ENCODE data around the gene MIA2. TPM values are rescaled to one million over a fixed set of nuclear protein-coding genes. Genes with fewer than 3 reads are reported as not detected.
A peak's percentile ranks its signal among the peaks of the same experiment; 100 is the strongest.

MIA2 gene
- total and polyA plus RNA-seq, 4 donors: 24.9 to 32.2 (median 28.3) TPM

DNA sequence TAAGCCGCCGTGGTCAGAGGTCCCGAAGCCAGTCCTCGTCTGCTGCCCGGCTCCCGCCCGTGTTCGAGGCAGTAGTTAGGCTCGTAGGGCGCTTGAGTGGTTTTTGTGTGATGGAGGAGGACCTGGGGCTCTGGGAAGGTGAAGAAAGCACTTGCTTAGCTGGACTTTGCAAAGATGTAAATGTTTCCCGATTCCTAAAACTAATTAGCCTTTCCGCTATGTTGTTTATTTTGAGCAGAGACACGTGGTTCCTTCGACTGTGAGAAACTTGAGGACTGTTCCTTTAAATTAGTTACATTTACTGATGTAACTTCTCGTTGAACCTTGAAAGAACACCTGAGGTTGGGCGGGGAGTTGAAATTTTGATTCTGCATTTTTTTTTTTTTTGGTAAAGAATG is 33.9 kb downstream of the MIA2 start:
- Histone ChIP-seq H3K9ac (ENCODE audit: insufficient read depth in 1 of 2, low read length in 2 of 2) (peak overlapping the region; percentile 78 to 93), H3K4me1 (ENCODE audit: control insufficient read depth in 5 of 5, insufficient read depth in 5 of 5, low read length in 5 of 5) (peaks cover 0 to 26% (median 7%) of the 10 kb centered on the region in 5 donors), H3K4me3 (peak overlapping the region; percentile 97), H3K9me3 (ENCODE audit: control insufficient read depth in 4 of 4, insufficient read depth in 3 of 4, low read length in 3 of 4) (no peaks in the 10 kb centered on the region), H3K27me3 (ENCODE audit: control insufficient read depth in 3 of 3, insufficient read depth in 3 of 3, low read length in 2 of 3) (no peaks in the 10 kb centered on the region), H3K36me3 (ENCODE audit: control insufficient read depth in 4 of 4, insufficient read depth in 4 of 4, low read length in 4 of 4) (peaks cover 0 to 1% (median 0%) of the 10 kb centered on the region in 4 donors), H3K27ac (ENCODE audit: low read depth in 1 of 2, low read length in 1 of 2) (peak overlapping the region; percentile 96 to 100)
- TF ChIP-seq, protein P1, sequence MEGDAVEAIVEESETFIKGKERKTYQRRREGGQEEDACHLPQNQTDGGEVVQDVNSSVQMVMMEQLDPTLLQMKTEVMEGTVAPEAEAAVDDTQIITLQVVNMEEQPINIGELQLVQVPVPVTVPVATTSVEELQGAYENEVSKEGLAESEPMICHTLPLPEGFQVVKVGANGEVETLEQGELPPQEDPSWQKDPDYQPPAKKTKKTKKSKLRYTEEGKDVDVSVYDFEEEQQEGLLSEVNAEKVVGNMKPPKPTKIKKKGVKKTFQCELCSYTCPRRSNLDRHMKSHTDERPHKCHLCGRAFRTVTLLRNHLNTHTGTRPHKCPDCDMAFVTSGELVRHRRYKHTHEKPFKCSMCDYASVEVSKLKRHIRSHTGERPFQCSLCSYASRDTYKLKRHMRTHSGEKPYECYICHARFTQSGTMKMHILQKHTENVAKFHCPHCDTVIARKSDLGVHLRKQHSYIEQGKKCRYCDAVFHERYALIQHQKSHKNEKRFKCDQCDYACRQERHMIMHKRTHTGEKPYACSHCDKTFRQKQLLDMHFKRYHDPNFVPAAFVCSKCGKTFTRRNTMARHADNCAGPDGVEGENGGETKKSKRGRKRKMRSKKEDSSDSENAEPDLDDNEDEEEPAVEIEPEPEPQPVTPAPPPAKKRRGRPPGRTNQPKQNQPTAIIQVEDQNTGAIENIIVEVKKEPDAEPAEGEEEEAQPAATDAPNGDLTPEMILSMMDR (IDR thresholded peaks at IDR 0.05; ENCODE audit: control extremely low read depth, extremely low read depth): no peak
- WGBS, 2 donors: 0 to 1% methylated on average over 16 of the region's 16 CpGs
- DNase-seq: no peak
- no peak for ATAC-seq (ENCODE audit: insufficient read depth, low FRiP score)

DNA sequence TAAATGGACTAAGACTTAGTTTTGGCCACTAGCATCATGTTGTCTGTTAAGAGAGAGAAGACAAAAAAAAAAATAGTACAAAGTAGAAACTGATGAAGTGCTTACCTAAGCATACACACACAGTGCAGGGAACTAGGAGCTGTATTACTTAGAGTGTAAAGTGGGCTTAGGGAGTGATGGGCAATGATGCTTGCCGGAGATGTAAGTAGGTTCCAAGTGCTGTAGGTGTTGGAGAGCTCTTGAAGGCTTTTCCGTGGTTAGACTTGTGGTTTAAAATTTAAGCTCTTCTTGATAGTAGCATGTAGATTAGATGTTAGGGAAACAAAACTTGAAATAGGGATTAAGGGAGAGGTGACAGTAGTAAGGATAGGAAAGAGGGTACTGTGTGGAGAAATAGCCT is 34.7 kb downstream of the MIA2 start:
- ATAC-seq (ENCODE audit: insufficient read depth, low FRiP score): no peak
- no peak overlapping the region for H3K27ac ChIP-seq (ENCODE audit: low read depth in 1 of 2, low read length in 1 of 2)
- peaks cover 0 to 1% (median 0%) of the 10 kb centered on the region in 4 donors for H3K36me3 ChIP-seq (ENCODE audit: control insufficient read depth in 4 of 4, insufficient read depth in 4 of 4, low read length in 4 of 4)
- peaks cover 0 to 2% (median 0%) of the 10 kb centered on the region in 4 donors for H3K9me3 ChIP-seq (ENCODE audit: control insufficient read depth in 4 of 4, insufficient read depth in 3 of 4, low read length in 3 of 4)
- peaks cover 0 to 26% (median 7%) of the 10 kb centered on the region in 5 donors for H3K4me1 ChIP-seq (ENCODE audit: control insufficient read depth in 5 of 5, insufficient read depth in 5 of 5, low read length in 5 of 5)
- H3K27me3 ChIP-seq (ENCODE audit: control insufficient read depth in 3 of 3, insufficient read depth in 3 of 3, low read length in 2 of 3): no peaks in the 10 kb centered on the region
- no peak overlapping the region for H3K4me3 ChIP-seq
- TF ChIP-seq, protein P1 (IDR thresholded peaks at IDR 0.05; ENCODE audit: control extremely low read depth, extremely low read depth): no peak
- peak in 2 of 3 donors; percentile 26 to 43 for DNase-seq
- peak overlapping the region in 1 of 2 donors; percentile 51 for H3K9ac ChIP-seq (ENCODE audit: insufficient read depth in 1 of 2, low read length in 2 of 2)
- WGBS, 2 donors: 4 to 15% methylated on average over 2 of the region's 2 CpGs

DNA sequence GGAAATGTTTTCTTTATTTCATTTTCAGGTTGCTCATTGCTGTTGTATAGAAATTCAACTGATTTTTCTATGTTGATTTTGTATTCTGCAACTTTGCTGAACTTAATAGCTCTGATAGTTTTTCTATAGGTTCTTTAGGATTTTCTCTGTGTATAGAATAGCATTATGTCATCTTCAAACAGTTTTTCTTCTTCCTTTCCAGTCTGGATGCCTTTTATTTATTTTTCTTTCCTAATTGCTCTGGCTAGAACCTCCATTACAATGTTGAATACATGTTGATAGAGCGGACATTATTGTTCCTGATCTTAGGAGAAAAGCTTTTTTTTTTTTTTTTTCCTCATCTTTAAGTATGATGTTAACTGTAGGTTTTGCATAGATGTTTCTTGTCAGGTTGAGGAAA is 39.2 kb downstream of the MIA2 start:
- no peak overlapping the region for H3K4me3 ChIP-seq
- H3K27ac ChIP-seq (ENCODE audit: low read depth in 1 of 2, low read length in 1 of 2): no peak overlapping the region
- TF ChIP-seq, protein P1 (IDR thresholded peaks at IDR 0.05; ENCODE audit: control extremely low read depth, extremely low read depth): no peak
- 97 to 100% methylated on average over 1 of the region's 1 CpG for WGBS, 2 donors
- no peak overlapping the region for H3K9ac ChIP-seq (ENCODE audit: insufficient read depth in 1 of 2, low read length in 2 of 2)
- peaks cover 0 to 2% (median 0%) of the 10 kb centered on the region in 4 donors for H3K9me3 ChIP-seq (ENCODE audit: control insufficient read depth in 4 of 4, insufficient read depth in 3 of 4, low read length in 3 of 4)
- no peak for DNase-seq
- H3K36me3 ChIP-seq (ENCODE audit: control insufficient read depth in 4 of 4, insufficient read depth in 4 of 4, low read length in 4 of 4): peaks cover 0 to 1% (median 0%) of the 10 kb centered on the region in 4 donors
- no peak for ATAC-seq (ENCODE audit: insufficient read depth, low FRiP score)
- no peaks in the 10 kb centered on the region for H3K27me3 ChIP-seq (ENCODE audit: control insufficient read depth in 3 of 3, insufficient read depth in 3 of 3, low read length in 2 of 3)
- peaks cover 0 to 9% (median 5%) of the 10 kb centered on the region in 5 donors for H3K4me1 ChIP-seq (ENCODE audit: control insufficient read depth in 5 of 5, insufficient read depth in 5 of 5, low read length in 5 of 5)

DNA sequence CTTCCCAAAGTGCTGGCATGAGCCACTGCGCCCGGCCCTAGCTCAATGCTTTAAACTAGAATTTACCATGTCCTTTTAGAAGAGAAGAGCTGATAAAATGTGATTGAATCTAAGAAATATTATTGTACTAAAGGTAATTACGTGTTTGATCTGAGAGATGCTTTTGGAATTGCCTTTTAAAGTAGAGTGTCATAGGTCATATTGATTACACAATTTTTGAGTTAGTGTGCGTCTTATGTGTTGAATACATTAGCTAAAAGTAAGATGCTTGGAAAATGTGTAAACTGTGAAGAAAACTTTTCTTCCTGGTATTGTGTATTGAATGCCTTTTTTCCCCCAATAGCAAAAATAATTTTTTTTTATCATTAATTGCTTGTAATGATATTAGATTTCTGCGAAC is 41.7 kb downstream of the MIA2 start:
- ATAC-seq (ENCODE audit: insufficient read depth, low FRiP score) (no peak), DNase-seq (no peak)
- Histone ChIP-seq H3K4me3 (no peak overlapping the region), H3K27ac (ENCODE audit: low read depth in 1 of 2, low read length in 1 of 2) (no peak overlapping the region), H3K4me1 (ENCODE audit: control insufficient read depth in 5 of 5, insufficient read depth in 5 of 5, low read length in 5 of 5) (peaks cover 0 to 4% (median 0%) of the 10 kb centered on the region in 5 donors), H3K36me3 (ENCODE audit: control insufficient read depth in 4 of 4, insufficient read depth in 4 of 4, low read length in 4 of 4) (peaks cover 1 to 6% (median 3%) of the 10 kb centered on the region in 4 donors), H3K27me3 (ENCODE audit: control insufficient read depth in 3 of 3, insufficient read depth in 3 of 3, low read length in 2 of 3) (no peaks in the 10 kb centered on the region), H3K9ac (ENCODE audit: insufficient read depth in 1 of 2, low read length in 2 of 2) (no peak overlapping the region), H3K9me3 (ENCODE audit: control insufficient read depth in 4 of 4, insufficient read depth in 3 of 4, low read length in 3 of 4) (peaks cover 0 to 2% (median 0%) of the 10 kb centered on the region in 4 donors)
- TF ChIP-seq, protein P1 (IDR thresholded peaks at IDR 0.05; ENCODE audit: control extremely low read depth, extremely low read depth): no peak
- 94 to 97% methylated on average over 5 of the region's 5 CpGs for WGBS, 2 donors

Data from lung (tissue), 12 donors.